Neural cell (in vitro differentiated cells): ENCODE data around the gene ASL. TPM values are rescaled to one million over a fixed set of nuclear protein-coding genes. Genes with fewer than 3 reads are reported as not detected.

ENCODE experiments used
- H2AFZ ChIP-seq: fragments of 200-600, 300-800 bp; sonication (generic), shearing (Covaris generic); 2 replicates; pipeline ENCODE4 v1.6.0; 2014; ENCODE audit warnings: low read depth, mild to moderate bottlenecking, antibody characterized with exemption, low read length, moderate library complexity
- H3F3A ChIP-seq: fragments of 200-600 bp; shearing (Covaris generic); 2 replicates; pipeline ENCODE4 v1.6.1; 2016; ENCODE audit warnings: mild to moderate bottlenecking, moderate library complexity, mixed read lengths, antibody characterized with exemption, low read length; ENCODE audit not compliant: insufficient read depth, poor library complexity, severe bottlenecking
- H3K27ac ChIP-seq: fragments of 200-600, 300-800 bp; sonication (generic), shearing (Covaris generic); 2 replicates; pipeline ENCODE4 v1.5.1; 2014; ENCODE audit warnings: mild to moderate bottlenecking, low read length, moderate library complexity
- H3K27me3 ChIP-seq: fragments of 300-800, 200-600 bp; sonication (generic), shearing (Covaris generic); 2 replicates; pipeline ENCODE4 v1.6.0; 2014; ENCODE audit warnings: mild to moderate bottlenecking, low read depth, low read length, moderate library complexity; ENCODE audit not compliant: insufficient read depth
- H3K36me3 ChIP-seq: fragments of 300-800, 200-600 bp; sonication (generic), shearing (Covaris generic); 2 replicates; pipeline ENCODE4 v1.5.1; 2014; ENCODE audit warnings: mild to moderate bottlenecking, antibody characterized with exemption, low read length, moderate library complexity; ENCODE audit not compliant: insufficient read depth
- H3K4me2 ChIP-seq: fragments of 300-800, 200-600 bp; sonication (generic), shearing (Covaris generic); 2 replicates; pipeline ENCODE4 v1.6.0; 2014; ENCODE audit warnings: mild to moderate bottlenecking, low read length
- H3K4me3 ChIP-seq: fragments of 300-800, 200-600 bp; sonication (generic), shearing (Covaris generic); 2 replicates; pipeline ENCODE4 v1.5.1; 2014; ENCODE audit warnings: mild to moderate bottlenecking, low read length, moderate library complexity
- H3K79me2 ChIP-seq: fragments of 200-600 bp; shearing (Covaris generic); replicated peaks from 2 replicates; pipeline ENCODE4 v1.6.0; 2014; ENCODE audit warnings: mild to moderate bottlenecking, low read length, moderate library complexity; ENCODE audit not compliant: insufficient read depth
- H3K9ac ChIP-seq: fragments of 300-800, 200-600 bp; sonication (generic), shearing (Covaris generic); 2 replicates; pipeline ENCODE4 v1.6.1; 2016; ENCODE audit warnings: mild to moderate bottlenecking, low read length, mixed read lengths
- H3K9me2 ChIP-seq: fragments of 200-600 bp; shearing (Covaris generic); 2 replicates; pipeline ENCODE4 v1.6.1; 2016; ENCODE audit warnings: mild to moderate bottlenecking, low read length, mixed read lengths; ENCODE audit not compliant: insufficient read depth
- H3K9me3 ChIP-seq: fragments of 200-600, 300-800 bp; sonication (generic), shearing (Covaris generic); 2 replicates; pipeline ENCODE4 v1.6.1; 2016; ENCODE audit warnings: mild to moderate bottlenecking, mixed run types, low read length, moderate library complexity, mixed read lengths
- H4K20me1 ChIP-seq: fragments of 200-600 bp; shearing (Covaris generic); 2 replicates; pipeline ENCODE4 v1.6.1; 2016; ENCODE audit warnings: mild to moderate bottlenecking, mixed run types; ENCODE audit not compliant: insufficient read depth
- CTCF ChIP-seq: fragments of 450-650 bp; IDR thresholded peaks from 2 replicates; pipeline ENCODE4 v1.5.1; 2014; ENCODE audit warnings: antibody characterized with exemption, mild to moderate bottlenecking, moderate library complexity; ENCODE audit not compliant: poor library complexity, severe bottlenecking
- EP300 ChIP-seq: fragments of 450-650 bp; conservative IDR thresholded peaks from 2 replicates; pipeline ENCODE4 v1.6.1; 2014; ENCODE audit warnings: antibody characterized with exemption, mild to moderate bottlenecking, moderate library complexity; ENCODE audit not compliant: poor library complexity, severe bottlenecking
- EZH2 ChIP-seq: fragments of 200-600, 300-800 bp; shearing (Covaris generic), sonication (generic); IDR thresholded peaks from 2 replicates; pipeline ENCODE4 v1.6.1; 2014; ENCODE audit warnings: antibody characterized with exemption, low read length, borderline replicate concordance, mild to moderate bottlenecking; ENCODE audit not compliant: insufficient read depth, poor library complexity, severe bottlenecking
- MXI1 ChIP-seq: fragments of 450-650 bp; conservative IDR thresholded peaks from 2 replicates; pipeline ENCODE4 v1.6.1; 2014; ENCODE audit warnings: antibody characterized with exemption, mild to moderate bottlenecking; ENCODE audit not compliant: poor library complexity, severe bottlenecking
- POLR2AphosphoS5 ChIP-seq: IDR thresholded peaks from 2 replicates; pipeline ENCODE4 v1.6.1; 2012
- RAD21 ChIP-seq: fragments of 450-650 bp; conservative IDR thresholded peaks from 2 replicates; pipeline ENCODE4 v1.6.1; 2014; ENCODE audit warnings: antibody characterized with exemption, mild to moderate bottlenecking, moderate library complexity
- REST ChIP-seq: IDR thresholded peaks from 2 replicates; pipeline ENCODE4 v1.6.1; 2012; ENCODE audit warnings: borderline replicate concordance
- SMC3 ChIP-seq: fragments of 450-650 bp; conservative IDR thresholded peaks from 2 replicates; pipeline ENCODE4 v1.6.1; 2014; ENCODE audit warnings: antibody characterized with exemption, mild to moderate bottlenecking, moderate library complexity; ENCODE audit not compliant: poor library complexity
- TAF1 ChIP-seq: IDR thresholded peaks from 2 replicates; pipeline ENCODE4 v1.6.1; 2012; ENCODE audit warnings: low read depth
- polyA plus RNA-seq: library from polyadenylated mRNA; depleted of rRNA; stranded (reverse); fragments of >200 nt; gene quantifications from 2 replicates; pipeline ENCODE4 v1.2.3, GENCODE V29; 2014

Gene ASL
- polyA plus RNA-seq, 1 donor from 2014 or later: 20.9 TPM

- no peak overlapping the region for H3K4me2 ChIP-seq
- H3K9me3 ChIP-seq: no peaks in the 10 kb centered on the region
- H3K9me2 ChIP-seq: no peaks in the 10 kb centered on the region
- H4K20me1 ChIP-seq: peaks cover 4% of the 10 kb centered on the region
- peaks cover 5% of the 10 kb centered on the region for H3K36me3 ChIP-seq
- no peak overlapping the region for H2AFZ ChIP-seq
- H3K27ac ChIP-seq: no peak overlapping the region
- H3K4me3 ChIP-seq: no peak overlapping the region
- TF ChIP-seq POLR2AphosphoS5: no peak
- no peak for TF ChIP-seq EZH2
- no peak for TF ChIP-seq SMC3
- TF ChIP-seq TAF1: no peak
- TF ChIP-seq MXI1: no peak
- TF ChIP-seq EP300: no peak
- no peak for TF ChIP-seq RAD21
- no peak for TF ChIP-seq CTCF
- TF ChIP-seq REST: no peak
- H3F3A ChIP-seq: no peaks in the 10 kb centered on the region
- H3K9ac ChIP-seq: no peak overlapping the region
- no peaks in the 10 kb centered on the region for H3K27me3 ChIP-seq
- H3K79me2 ChIP-seq: no peaks in the 10 kb centered on the region
Measured at GRCh38 chr7:66138994-66139752, 63.6 kb downstream of the ASL start.

- Histone ChIP-seq H3K36me3 (no peaks in the 10 kb centered on the region), H3K4me3 (no peak overlapping the region), H3K79me2 (no peaks in the 10 kb centered on the region), H2AFZ (no peak overlapping the region), H4K20me1 (peaks cover 4% of the 10 kb centered on the region), H3K27ac (no peak overlapping the region), H3K4me2 (no peak overlapping the region), H3F3A (no peaks in the 10 kb centered on the region), H3K9me3 (no peaks in the 10 kb centered on the region), H3K27me3 (no peaks in the 10 kb centered on the region), H3K9me2 (no peaks in the 10 kb centered on the region), H3K9ac (no peak overlapping the region)
- no peak for TF ChIP-seq EP300
- TF ChIP-seq POLR2AphosphoS5: no peak
- TF ChIP-seq CTCF: peak; percentile 62
- no peak for TF ChIP-seq REST
- TF ChIP-seq SMC3: peak; percentile 65
- no peak for TF ChIP-seq MXI1
- TF ChIP-seq TAF1: no peak
- no peak for TF ChIP-seq EZH2
- TF ChIP-seq RAD21: peak; percentile 69
Measured at GRCh38 chr7:66140924-66141323, 65.3 kb downstream of the ASL start.
